Measurements from ENCODE around the gene ACP2. TPM values are rescaled to one million over a fixed set of nuclear protein-coding genes. Genes with fewer than 3 reads are reported as not detected.

Gene ACP2
- total and polyA plus RNA-seq, 9 of the 15 experiments (the other 6 are each of a cell fraction or from before 2014, with no cell fraction given): 1.9 to 20.0 (median 11.6) TPM

GRCh38 chr11:47257517-47258316 lies 9.1 kb upstream of the ACP2 start, which contains the start of gene NR1H3 (continued):
- TF ChIP-seq MYC (IDR thresholded peaks at IDR 0.05; ENCODE audit: low read depth, low read length) (peak; percentile 57; the same call in 1 of the 2 replicates), MYC (CRISPR knock-in tag; IDR thresholded peaks at IDR 0.05; ENCODE audit: borderline replicate concordance, low read depth) (no peak), RBM22 (IDR thresholded peaks at IDR 0.05; ENCODE audit: low read depth, low read length, poor library complexity, severe bottlenecking) (no peak)

GRCh38 chr11:47257177-47257516 lies 8.5 kb upstream of the ACP2 start:
- no peaks in the 10 kb centered on the region for H3K79me2 ChIP-seq (ENCODE audit: control insufficient read depth, insufficient read depth, low read length)
- H3K27me3 ChIP-seq (ENCODE audit: control insufficient read depth in 2 of 2, insufficient read depth in 2 of 2, low read length in 2 of 2): no peaks in the 10 kb centered on the region
- H3K9me1 ChIP-seq (ENCODE audit: control insufficient read depth, insufficient read depth, low read length): no peaks in the 10 kb centered on the region
- intact Hi-C loops (cut with micrococcal nuclease) (no loop called here), in situ Hi-C loops (cut with MboI) (no loop called here)
- DNase-seq (ENCODE audit: extremely low read depth in 1 of 4, low spot score in 3 of 4) (no peak), ATAC-seq (no peak), FAIRE-seq (no peak)
- ChIA-PET POLR2A (interaction anchor here (0.7 to 3.9 kb wide), 2 partner anchors 8 to 865 kb away, joined by 4 to 31 read pairs; partner anchors contain the start of gene ACP2), CTCF (ENCODE audit: low intra/inter-chr PET ratio) (interaction anchor here (1.5 to 3.6 kb wide), 3 partner anchors 12 to 98 kb away, joined by 3 to 46 read pairs (median 5); no protein-coding TSS in a partner anchor)
- no peak overlapping the region for H3K4me3 ChIP-seq
- H3K9me3 ChIP-seq (replicated peaks; ENCODE audit: control insufficient read depth, insufficient read depth, low read depth, low read length): no peaks in the 10 kb centered on the region
- no TSS peak for BruUV-seq (replicated peaks)
- WGBS (ENCODE audit: insufficient coverage, low coverage, missing lambda C conversion rate): 44% methylated on average over 2 of the region's 2 CpGs
- peaks cover 38% of the 10 kb centered on the region in 2 experiments for H3K4me1 ChIP-seq (replicated peaks in 1 of 2; ENCODE audit: control insufficient read depth in 2 of 2, insufficient read depth in 2 of 2, low read length in 2 of 2)
- peak overlapping the region; percentile 65 for H3K4me2 ChIP-seq (ENCODE audit: insufficient read depth, low read length)
- H2AFZ ChIP-seq (ENCODE audit: low read depth, low read length): peak overlapping the region; percentile 86
- H4K20me1 ChIP-seq (replicated peaks; ENCODE audit: control insufficient read depth, insufficient read depth, low read length): no peaks in the 10 kb centered on the region
- H3K9ac ChIP-seq (ENCODE audit: insufficient read depth in 1 of 2, low read depth in 2 of 2, low read length in 2 of 2): peak overlapping the region; percentile 57 to 89; a peak in 3 of 4 replicates
- H3K27ac ChIP-seq (ENCODE audit: extremely low read depth, low read depth, low read length): peak overlapping the region; percentile 69; the same call in 2 of the 3 replicates
- H3K36me3 ChIP-seq (ENCODE audit: control insufficient read depth, insufficient read depth, low read length): no peaks in the 10 kb centered on the region
- TF ChIP-seq FIP1L1 (IDR thresholded peaks at IDR 0.05; ENCODE audit: low read depth, low read length, poor library complexity, severe bottlenecking) (no peak), SMARCB1 (IDR thresholded peaks at IDR 0.05; ENCODE audit: insufficient read length, low read depth) (no peak), MLX (CRISPR knock-in tag; conservative IDR thresholded peaks at IDR 0.05) (no peak), GATA2 (CRISPR knock-in tag; IDR thresholded peaks at IDR 0.05) (no peak), TCFL5 (CRISPR knock-in tag; conservative IDR thresholded peaks at IDR 0.05) (no peak), ZNF449 (CRISPR knock-in tag; IDR thresholded peaks at IDR 0.05) (no peak), BDP1 (IDR thresholded peaks at IDR 0.05; ENCODE audit: insufficient read depth, insufficient read length) (no peak), CBFA2T2 (conservative IDR thresholded peaks at IDR 0.05) (0 out of 2 replicates have a peak, but pooled peaks have one; percentile 10), ADNP (tag; IDR thresholded peaks at IDR 0.05) (no peak), CBFA2T3 (IDR thresholded peaks at IDR 0.05) (peak; percentile 40; the same call in 1 of the 2 replicates), PHB (CRISPR knock-in tag; IDR thresholded peaks at IDR 0.05) (no peak), ZNF232 (CRISPR knock-in tag; IDR thresholded peaks at IDR 0.05) (no peak)

Measured in K562 (cell line).